NCI-H774 (cell line): Measurements from ENCODE around the gene MYH7.

Experiments used
- DNase-seq: peaks from one replicate; lab custom pipeline; 2025; lab: John Stamatoyannopoulos, UW

The MYH7 gene

DNA sequence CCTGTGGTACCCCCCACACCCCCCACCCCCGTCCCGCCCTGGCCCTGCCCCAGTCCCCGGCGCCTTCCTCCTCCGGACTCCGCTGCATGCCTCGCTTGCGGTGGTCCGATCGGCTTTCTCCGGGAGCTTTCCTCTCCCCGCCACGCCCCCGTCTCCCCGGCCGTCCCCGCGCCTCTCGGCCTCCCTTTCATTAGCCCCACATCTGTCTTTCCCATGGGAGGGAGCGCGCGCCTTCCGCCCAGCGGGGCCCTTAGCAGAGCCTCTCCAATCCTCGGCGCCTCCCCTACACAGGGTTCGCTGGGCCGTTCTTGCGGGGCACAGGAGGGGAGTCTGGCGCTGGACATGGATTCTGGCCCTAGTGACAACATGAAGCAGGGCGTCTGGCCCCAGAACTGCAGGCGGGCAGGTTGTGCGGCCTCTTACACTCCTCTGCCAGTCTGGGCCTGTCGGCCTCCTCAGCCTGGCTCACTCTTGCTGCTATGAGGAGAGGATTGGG, 69.0 kb downstream of the MYH7 start:
- DNase-seq = no peak

DNA sequence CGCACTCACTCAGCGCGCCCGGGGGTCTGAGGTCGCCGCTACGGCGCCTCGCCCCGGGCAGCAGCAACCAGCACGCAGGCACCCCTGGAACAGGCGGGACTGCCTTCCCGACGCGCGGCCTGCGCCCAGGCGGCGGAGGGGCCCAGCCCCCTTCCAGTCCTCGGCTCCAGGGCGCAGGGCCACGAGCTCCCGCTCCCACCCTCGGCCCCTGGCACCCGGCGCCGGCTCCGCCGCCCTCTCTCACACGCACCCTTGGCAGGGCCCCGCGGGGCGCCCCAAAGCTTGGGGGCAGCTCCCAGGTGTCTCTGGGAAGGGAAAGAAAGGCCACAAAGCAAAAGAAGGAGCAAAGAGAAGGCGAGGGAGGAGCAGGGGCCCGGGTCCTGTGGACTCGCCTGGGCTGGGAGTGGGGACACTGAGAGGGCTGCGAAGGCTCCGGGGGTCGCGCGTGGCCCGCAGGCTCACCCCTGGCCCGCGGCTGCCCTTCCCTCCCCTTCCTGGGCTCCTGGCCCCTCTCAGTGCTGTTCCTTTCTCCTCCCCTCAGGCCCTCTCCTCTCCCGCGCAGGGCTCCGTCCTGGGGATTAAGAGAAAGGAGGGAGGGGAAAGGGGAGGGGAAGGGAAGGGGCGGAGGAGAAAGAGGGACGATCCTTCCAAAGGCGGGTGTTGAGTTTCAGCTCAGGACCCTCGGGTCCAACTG, 69.6 kb downstream of the MYH7 start:
- no peak for DNase-seq

DNA sequence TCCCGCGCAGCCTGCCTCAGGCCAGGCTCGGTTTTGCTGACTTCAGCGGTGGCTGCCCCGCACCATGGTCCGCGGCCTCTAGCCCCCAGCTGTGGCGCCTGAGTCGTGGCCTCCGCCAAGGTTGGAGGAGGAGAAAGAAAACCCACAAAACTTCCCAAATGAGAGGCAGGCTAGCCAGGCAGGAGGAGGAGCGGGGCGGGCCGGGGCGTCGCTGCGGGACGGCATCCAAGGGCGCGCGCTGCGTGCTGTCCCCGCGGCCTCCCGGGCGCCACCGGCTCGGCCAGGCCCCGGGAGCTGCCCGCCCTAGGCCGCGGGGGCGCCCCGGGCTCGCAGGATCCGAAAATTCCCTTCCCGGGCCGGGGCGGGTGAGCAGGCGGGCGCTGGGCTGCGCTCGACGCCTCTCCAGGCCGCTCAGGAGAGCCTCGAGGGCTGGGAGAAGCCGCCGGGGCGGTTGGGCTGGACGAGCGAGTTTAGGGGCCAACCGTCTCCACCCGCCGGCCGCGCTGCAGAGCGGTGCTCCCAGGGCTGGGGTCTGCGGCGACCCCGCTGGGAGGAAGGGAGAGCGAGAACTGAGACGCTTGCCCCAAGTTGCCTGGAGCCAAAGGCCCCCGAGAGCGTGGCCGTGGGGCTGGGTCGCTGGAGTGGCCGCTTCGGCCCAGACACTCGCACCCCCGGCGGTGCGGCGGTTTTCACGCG, 70.3 kb downstream of the MYH7 start, which contains the start of gene EFS:
Gene EFS (minus strand): TSS at position 137 of the 696 bp plus-strand sequence. CDS start 147 bp downstream, outside the sequence.
- no peak for DNase-seq

DNA sequence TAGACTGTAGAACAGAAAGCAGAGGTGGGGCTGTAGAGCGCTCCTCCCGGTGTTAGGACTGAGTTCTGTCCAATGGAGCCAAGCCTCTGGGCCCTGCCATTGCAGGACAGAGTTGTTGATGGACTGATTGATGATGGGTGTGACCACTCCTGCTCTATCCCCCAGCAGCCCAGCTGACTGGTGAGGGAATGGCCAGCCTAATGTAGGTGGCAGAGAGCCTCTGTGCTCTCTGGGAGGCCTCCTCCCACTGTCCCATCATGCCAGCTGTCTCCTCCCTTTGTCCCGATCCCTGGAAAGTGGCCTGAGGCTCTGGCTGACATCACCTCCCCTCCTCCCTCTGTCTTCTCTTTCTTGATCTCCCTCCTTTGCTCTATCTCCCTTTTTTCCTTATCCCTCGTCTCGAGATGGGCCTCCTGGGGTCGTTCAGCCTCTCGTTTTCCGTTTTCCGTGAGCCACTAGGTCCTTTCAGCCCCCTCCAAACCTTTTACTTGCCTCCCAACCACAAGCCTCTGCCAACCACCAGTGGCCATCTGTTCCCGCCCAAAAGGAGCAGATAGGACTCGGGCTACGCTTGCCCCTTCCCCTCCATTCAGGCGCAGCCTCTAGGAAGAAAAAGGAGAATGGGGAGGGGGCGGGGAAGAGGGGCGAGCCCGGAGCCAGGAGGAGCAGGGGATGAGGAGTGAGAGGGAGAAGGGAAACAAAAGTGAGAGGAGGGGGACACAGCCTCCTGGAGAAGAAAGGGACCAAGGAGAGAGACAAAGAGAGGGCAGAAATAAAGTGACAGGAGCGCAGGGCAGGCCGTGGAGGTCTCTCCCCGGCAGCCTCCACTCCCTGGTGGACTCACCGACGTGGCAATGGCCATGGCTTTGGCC, 71.1 kb downstream of the MYH7 start:
- no peak for DNase-seq
